ENCODE data around the gene GLT1D1. TPM values are rescaled to one million over a fixed set of nuclear protein-coding genes. Genes with fewer than 3 reads are reported as not detected.

GLT1D1 gene
- total RNA-seq, 2 experiments from 2014 or later: 0.32 TPM; not detected in 1

GRCh38 chr12:128986957-128987356, 133.7 kb downstream of the GLT1D1 start:
- CTCF ChIA-PET (ENCODE audit: unreplicated experiment): no interaction called here
- Histone ChIP-seq H3K9me3 (ENCODE audit: low read length) (no peaks in the 10 kb centered on the region), H3K27ac (ENCODE audit: low read depth, low read length, poor library complexity, severe bottlenecking) (no peak overlapping the region), H3K9me2 (ENCODE audit: insufficient read depth, low read length) (no peaks in the 10 kb centered on the region), H3K4me3 (ENCODE audit: low read depth, low read length, poor library complexity, severe bottlenecking) (no peak overlapping the region), H3K4me1 (ENCODE audit: insufficient read depth, low read length, poor library complexity, severe bottlenecking) (no peaks in the 10 kb centered on the region), H3K79me2 (ENCODE audit: insufficient read depth, low read depth, low read length) (no peaks in the 10 kb centered on the region), H4K20me1 (ENCODE audit: insufficient read depth, low read length) (no peaks in the 10 kb centered on the region), H3K4me2 (ENCODE audit: low read length) (no peak overlapping the region), H2AFZ (ENCODE audit: low read length) (no peak overlapping the region), H3K36me3 (ENCODE audit: insufficient read depth, low read length) (no peaks in the 10 kb centered on the region)
- intact Hi-C loops (cut with micrococcal nuclease; ENCODE audit: unreplicated experiment): no loop called here
- TF ChIP-seq CTCF (conservative IDR thresholded peaks at IDR 0.05; ENCODE audit: low read length) (no peak), EZH2phosphoT487 (IDR thresholded peaks at IDR 0.05; ENCODE audit: borderline replicate concordance, low read depth, low read length) (no peak)
- BruUV-seq (replicated peaks): no TSS peak
- DNase-seq (ENCODE audit: low spot score): no peak
- POLR2A ChIA-PET: no interaction called here

- no peaks in the 10 kb centered on the region for H3K4me1 ChIP-seq (ENCODE audit: insufficient read depth, low read length, poor library complexity, severe bottlenecking)
- no peak for TF ChIP-seq CTCF (conservative IDR thresholded peaks at IDR 0.05; ENCODE audit: low read length)
- TF ChIP-seq EZH2phosphoT487 (IDR thresholded peaks at IDR 0.05; ENCODE audit: borderline replicate concordance, low read depth, low read length): no peak
- no peaks in the 10 kb centered on the region for H4K20me1 ChIP-seq (ENCODE audit: insufficient read depth, low read length)
- no peaks in the 10 kb centered on the region for H3K9me3 ChIP-seq (ENCODE audit: low read length)
- ChIA-PET POLR2A (no interaction called here), CTCF (ENCODE audit: unreplicated experiment) (no interaction called here)
- H3K9me2 ChIP-seq (ENCODE audit: insufficient read depth, low read length): no peaks in the 10 kb centered on the region
- no peak for DNase-seq (ENCODE audit: low spot score)
- no peak overlapping the region for H2AFZ ChIP-seq (ENCODE audit: low read length)
- intact Hi-C loops (cut with micrococcal nuclease; ENCODE audit: unreplicated experiment): no loop called here
- no TSS peak for BruUV-seq (replicated peaks)
- H3K36me3 ChIP-seq (ENCODE audit: insufficient read depth, low read length): no peaks in the 10 kb centered on the region
- no peaks in the 10 kb centered on the region for H3K79me2 ChIP-seq (ENCODE audit: insufficient read depth, low read depth, low read length)
- no peak overlapping the region for H3K4me3 ChIP-seq (ENCODE audit: low read depth, low read length, poor library complexity, severe bottlenecking)
- no peak overlapping the region for H3K4me2 ChIP-seq (ENCODE audit: low read length)
- no peak overlapping the region for H3K27ac ChIP-seq (ENCODE audit: low read depth, low read length, poor library complexity, severe bottlenecking)
These were observed 136.0 kb downstream of the GLT1D1 start for GRCh38 chr12:128989287-128989686.

- no peak for DNase-seq (ENCODE audit: low spot score)
These were observed 138.4 kb downstream of the GLT1D1 start for GRCh38 chr12:128991716-128992115.

More at GRCh38 chr12:128991716-128992115, 138.4 kb downstream of the GLT1D1 start:
- H4K20me1 ChIP-seq (ENCODE audit: insufficient read depth, low read length): no peaks in the 10 kb centered on the region
- no peaks in the 10 kb centered on the region for H3K79me2 ChIP-seq (ENCODE audit: insufficient read depth, low read depth, low read length)
- no peaks in the 10 kb centered on the region for H3K9me3 ChIP-seq (ENCODE audit: low read length)
- no TSS peak for BruUV-seq (replicated peaks)
- H3K9me2 ChIP-seq (ENCODE audit: insufficient read depth, low read length): no peaks in the 10 kb centered on the region
- CTCF ChIA-PET (ENCODE audit: unreplicated experiment): no interaction called here
- no peak overlapping the region for H3K27ac ChIP-seq (ENCODE audit: low read depth, low read length, poor library complexity, severe bottlenecking)
- intact Hi-C loops (cut with micrococcal nuclease; ENCODE audit: unreplicated experiment): no loop called here
- no peak overlapping the region for H3K4me3 ChIP-seq (ENCODE audit: low read depth, low read length, poor library complexity, severe bottlenecking)
- no peaks in the 10 kb centered on the region for H3K36me3 ChIP-seq (ENCODE audit: insufficient read depth, low read length)
- TF ChIP-seq CTCF (conservative IDR thresholded peaks at IDR 0.05; ENCODE audit: low read length) (no peak), EZH2phosphoT487 (IDR thresholded peaks at IDR 0.05; ENCODE audit: borderline replicate concordance, low read depth, low read length) (no peak)
- no peaks in the 10 kb centered on the region for H3K4me1 ChIP-seq (ENCODE audit: insufficient read depth, low read length, poor library complexity, severe bottlenecking)
- POLR2A ChIA-PET: no interaction called here
- H2AFZ ChIP-seq (ENCODE audit: low read length): no peak overlapping the region
- no peak overlapping the region for H3K4me2 ChIP-seq (ENCODE audit: low read length)
